GM19240 (cell line): Measurements from ENCODE around the gene ABCG8.

Source experiments
- DNase-seq: peaks from one replicate; pipeline ENCODE4 v3.0.0; 2011; ENCODE audit warnings: low spot score; ENCODE audit not compliant: insufficient read length

Gene ABCG8

GRCh38 chr2:43838560-43839267 lies at the start of gene ABCG8, which contains the start of gene ABCG5:
TSS of gene ABCG8 (plus strand) at chr2:43838971. CDS start at chr2:43839054, 83 bp downstream.
TSS of gene ABCG5 (minus strand) at chr2:43838839. CDS start at chr2:43838679, 160 bp downstream.
- DNase-seq, result no peak

GRCh38 chr2:43790147-43790546 lies 48.6 kb upstream of the ABCG8 start:
- no peak for DNase-seq

- DNase-seq, result no peak
Observed at GRCh38 chr2:43791035-43791765, 47.6 kb upstream of the ABCG8 start.

GRCh38 chr2:43792653-43793052 lies 46.1 kb upstream of the ABCG8 start:
- no peak for DNase-seq

GRCh38 chr2:43794956-43795355 lies 43.8 kb upstream of the ABCG8 start:
- DNase-seq, result no peak

GRCh38 chr2:43796206-43796605 lies 42.6 kb upstream of the ABCG8 start:
- DNase-seq, result no peak

- no peak for DNase-seq
Observed at GRCh38 chr2:43798300-43798699, 40.5 kb upstream of the ABCG8 start.

GRCh38 chr2:43800894-43801293 lies 37.9 kb upstream of the ABCG8 start:
- DNase-seq, result no peak

- DNase-seq, result no peak
Observed at GRCh38 chr2:43802135-43802534, 36.6 kb upstream of the ABCG8 start.

- no peak for DNase-seq
Observed at GRCh38 chr2:43803113-43803512, 35.7 kb upstream of the ABCG8 start.

- no peak for DNase-seq
Observed at GRCh38 chr2:43806719-43807031, 32.1 kb upstream of the ABCG8 start.

- DNase-seq, result no peak
Observed at GRCh38 chr2:43810452-43810851, 28.3 kb upstream of the ABCG8 start.

GRCh38 chr2:43810888-43811287 lies 27.9 kb upstream of the ABCG8 start:
- no peak for DNase-seq

- no peak for DNase-seq
Observed at GRCh38 chr2:43812006-43812405, 26.8 kb upstream of the ABCG8 start.

- DNase-seq, result no peak
Observed at GRCh38 chr2:43812947-43813346, 25.8 kb upstream of the ABCG8 start.

GRCh38 chr2:43814711-43815110 lies 24.1 kb upstream of the ABCG8 start:
- DNase-seq, result no peak

- no peak for DNase-seq
Observed at GRCh38 chr2:43818761-43819160, 20.0 kb upstream of the ABCG8 start.

- no peak for DNase-seq
Observed at GRCh38 chr2:43819491-43820163, 19.1 kb upstream of the ABCG8 start.

- no peak for DNase-seq
Observed at GRCh38 chr2:43822839-43823238, 15.9 kb upstream of the ABCG8 start.

GRCh38 chr2:43823751-43824150 lies 15.0 kb upstream of the ABCG8 start:
- no peak for DNase-seq

GRCh38 chr2:43824512-43824911 lies 14.3 kb upstream of the ABCG8 start:
- DNase-seq, result no peak

- no peak for DNase-seq
Observed at GRCh38 chr2:43824951-43825493, 13.7 kb upstream of the ABCG8 start.
